ENCODE measurements around the gene CXCL13.

DNA sequence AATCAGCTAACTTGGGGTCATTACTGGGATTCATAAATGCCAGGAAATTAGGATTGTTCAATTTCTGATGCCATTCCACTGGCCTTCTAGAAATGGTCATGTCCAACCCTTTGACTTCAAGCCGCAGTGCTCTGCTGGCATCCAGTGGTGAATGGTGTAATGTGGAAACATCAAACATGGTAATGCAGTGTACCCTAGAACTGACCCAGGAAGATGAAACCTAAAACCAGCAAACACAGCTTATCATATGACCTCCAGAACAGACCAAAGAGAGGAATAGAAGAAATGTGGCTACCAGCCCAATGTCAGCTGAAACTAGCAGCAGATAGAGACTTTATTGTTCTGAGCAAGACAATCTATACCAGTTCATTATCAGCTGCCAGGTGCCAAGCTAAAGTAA lies 13.8 kb downstream of the CXCL13 start:
- TF ChIP-seq, protein P1, sequence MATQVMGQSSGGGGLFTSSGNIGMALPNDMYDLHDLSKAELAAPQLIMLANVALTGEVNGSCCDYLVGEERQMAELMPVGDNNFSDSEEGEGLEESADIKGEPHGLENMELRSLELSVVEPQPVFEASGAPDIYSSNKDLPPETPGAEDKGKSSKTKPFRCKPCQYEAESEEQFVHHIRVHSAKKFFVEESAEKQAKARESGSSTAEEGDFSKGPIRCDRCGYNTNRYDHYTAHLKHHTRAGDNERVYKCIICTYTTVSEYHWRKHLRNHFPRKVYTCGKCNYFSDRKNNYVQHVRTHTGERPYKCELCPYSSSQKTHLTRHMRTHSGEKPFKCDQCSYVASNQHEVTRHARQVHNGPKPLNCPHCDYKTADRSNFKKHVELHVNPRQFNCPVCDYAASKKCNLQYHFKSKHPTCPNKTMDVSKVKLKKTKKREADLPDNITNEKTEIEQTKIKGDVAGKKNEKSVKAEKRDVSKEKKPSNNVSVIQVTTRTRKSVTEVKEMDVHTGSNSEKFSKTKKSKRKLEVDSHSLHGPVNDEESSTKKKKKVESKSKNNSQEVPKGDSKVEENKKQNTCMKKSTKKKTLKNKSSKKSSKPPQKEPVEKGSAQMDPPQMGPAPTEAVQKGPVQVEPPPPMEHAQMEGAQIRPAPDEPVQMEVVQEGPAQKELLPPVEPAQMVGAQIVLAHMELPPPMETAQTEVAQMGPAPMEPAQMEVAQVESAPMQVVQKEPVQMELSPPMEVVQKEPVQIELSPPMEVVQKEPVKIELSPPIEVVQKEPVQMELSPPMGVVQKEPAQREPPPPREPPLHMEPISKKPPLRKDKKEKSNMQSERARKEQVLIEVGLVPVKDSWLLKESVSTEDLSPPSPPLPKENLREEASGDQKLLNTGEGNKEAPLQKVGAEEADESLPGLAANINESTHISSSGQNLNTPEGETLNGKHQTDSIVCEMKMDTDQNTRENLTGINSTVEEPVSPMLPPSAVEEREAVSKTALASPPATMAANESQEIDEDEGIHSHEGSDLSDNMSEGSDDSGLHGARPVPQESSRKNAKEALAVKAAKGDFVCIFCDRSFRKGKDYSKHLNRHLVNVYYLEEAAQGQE (IDR thresholded peaks at IDR 0.05; ENCODE audit: unreplicated experiment): no peak
- TF ChIP-seq, protein P2, sequence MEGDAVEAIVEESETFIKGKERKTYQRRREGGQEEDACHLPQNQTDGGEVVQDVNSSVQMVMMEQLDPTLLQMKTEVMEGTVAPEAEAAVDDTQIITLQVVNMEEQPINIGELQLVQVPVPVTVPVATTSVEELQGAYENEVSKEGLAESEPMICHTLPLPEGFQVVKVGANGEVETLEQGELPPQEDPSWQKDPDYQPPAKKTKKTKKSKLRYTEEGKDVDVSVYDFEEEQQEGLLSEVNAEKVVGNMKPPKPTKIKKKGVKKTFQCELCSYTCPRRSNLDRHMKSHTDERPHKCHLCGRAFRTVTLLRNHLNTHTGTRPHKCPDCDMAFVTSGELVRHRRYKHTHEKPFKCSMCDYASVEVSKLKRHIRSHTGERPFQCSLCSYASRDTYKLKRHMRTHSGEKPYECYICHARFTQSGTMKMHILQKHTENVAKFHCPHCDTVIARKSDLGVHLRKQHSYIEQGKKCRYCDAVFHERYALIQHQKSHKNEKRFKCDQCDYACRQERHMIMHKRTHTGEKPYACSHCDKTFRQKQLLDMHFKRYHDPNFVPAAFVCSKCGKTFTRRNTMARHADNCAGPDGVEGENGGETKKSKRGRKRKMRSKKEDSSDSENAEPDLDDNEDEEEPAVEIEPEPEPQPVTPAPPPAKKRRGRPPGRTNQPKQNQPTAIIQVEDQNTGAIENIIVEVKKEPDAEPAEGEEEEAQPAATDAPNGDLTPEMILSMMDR (conservative IDR thresholded peaks at IDR 0.05; ENCODE audit: low read depth in 2 of 2): peak in 1 of 2 experiments; percentile 42; a peak in 2 of 4 replicates
- TF ChIP-seq POLR2AphosphoS5 (IDR thresholded peaks at IDR 0.05; ENCODE audit: low read depth) (no peak), EZH2 (IDR thresholded peaks at IDR 0.05; ENCODE audit: low read depth, unreplicated experiment) (no peak), EZH2phosphoT487 (IDR thresholded peaks at IDR 0.05; ENCODE audit: unreplicated experiment) (no peak)
- TF ChIP-seq, protein P3, sequence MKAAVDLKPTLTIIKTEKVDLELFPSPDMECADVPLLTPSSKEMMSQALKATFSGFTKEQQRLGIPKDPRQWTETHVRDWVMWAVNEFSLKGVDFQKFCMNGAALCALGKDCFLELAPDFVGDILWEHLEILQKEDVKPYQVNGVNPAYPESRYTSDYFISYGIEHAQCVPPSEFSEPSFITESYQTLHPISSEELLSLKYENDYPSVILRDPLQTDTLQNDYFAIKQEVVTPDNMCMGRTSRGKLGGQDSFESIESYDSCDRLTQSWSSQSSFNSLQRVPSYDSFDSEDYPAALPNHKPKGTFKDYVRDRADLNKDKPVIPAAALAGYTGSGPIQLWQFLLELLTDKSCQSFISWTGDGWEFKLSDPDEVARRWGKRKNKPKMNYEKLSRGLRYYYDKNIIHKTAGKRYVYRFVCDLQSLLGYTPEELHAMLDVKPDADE (IDR thresholded peaks at IDR 0.05): no peak
- TF ChIP-seq, protein P4, sequence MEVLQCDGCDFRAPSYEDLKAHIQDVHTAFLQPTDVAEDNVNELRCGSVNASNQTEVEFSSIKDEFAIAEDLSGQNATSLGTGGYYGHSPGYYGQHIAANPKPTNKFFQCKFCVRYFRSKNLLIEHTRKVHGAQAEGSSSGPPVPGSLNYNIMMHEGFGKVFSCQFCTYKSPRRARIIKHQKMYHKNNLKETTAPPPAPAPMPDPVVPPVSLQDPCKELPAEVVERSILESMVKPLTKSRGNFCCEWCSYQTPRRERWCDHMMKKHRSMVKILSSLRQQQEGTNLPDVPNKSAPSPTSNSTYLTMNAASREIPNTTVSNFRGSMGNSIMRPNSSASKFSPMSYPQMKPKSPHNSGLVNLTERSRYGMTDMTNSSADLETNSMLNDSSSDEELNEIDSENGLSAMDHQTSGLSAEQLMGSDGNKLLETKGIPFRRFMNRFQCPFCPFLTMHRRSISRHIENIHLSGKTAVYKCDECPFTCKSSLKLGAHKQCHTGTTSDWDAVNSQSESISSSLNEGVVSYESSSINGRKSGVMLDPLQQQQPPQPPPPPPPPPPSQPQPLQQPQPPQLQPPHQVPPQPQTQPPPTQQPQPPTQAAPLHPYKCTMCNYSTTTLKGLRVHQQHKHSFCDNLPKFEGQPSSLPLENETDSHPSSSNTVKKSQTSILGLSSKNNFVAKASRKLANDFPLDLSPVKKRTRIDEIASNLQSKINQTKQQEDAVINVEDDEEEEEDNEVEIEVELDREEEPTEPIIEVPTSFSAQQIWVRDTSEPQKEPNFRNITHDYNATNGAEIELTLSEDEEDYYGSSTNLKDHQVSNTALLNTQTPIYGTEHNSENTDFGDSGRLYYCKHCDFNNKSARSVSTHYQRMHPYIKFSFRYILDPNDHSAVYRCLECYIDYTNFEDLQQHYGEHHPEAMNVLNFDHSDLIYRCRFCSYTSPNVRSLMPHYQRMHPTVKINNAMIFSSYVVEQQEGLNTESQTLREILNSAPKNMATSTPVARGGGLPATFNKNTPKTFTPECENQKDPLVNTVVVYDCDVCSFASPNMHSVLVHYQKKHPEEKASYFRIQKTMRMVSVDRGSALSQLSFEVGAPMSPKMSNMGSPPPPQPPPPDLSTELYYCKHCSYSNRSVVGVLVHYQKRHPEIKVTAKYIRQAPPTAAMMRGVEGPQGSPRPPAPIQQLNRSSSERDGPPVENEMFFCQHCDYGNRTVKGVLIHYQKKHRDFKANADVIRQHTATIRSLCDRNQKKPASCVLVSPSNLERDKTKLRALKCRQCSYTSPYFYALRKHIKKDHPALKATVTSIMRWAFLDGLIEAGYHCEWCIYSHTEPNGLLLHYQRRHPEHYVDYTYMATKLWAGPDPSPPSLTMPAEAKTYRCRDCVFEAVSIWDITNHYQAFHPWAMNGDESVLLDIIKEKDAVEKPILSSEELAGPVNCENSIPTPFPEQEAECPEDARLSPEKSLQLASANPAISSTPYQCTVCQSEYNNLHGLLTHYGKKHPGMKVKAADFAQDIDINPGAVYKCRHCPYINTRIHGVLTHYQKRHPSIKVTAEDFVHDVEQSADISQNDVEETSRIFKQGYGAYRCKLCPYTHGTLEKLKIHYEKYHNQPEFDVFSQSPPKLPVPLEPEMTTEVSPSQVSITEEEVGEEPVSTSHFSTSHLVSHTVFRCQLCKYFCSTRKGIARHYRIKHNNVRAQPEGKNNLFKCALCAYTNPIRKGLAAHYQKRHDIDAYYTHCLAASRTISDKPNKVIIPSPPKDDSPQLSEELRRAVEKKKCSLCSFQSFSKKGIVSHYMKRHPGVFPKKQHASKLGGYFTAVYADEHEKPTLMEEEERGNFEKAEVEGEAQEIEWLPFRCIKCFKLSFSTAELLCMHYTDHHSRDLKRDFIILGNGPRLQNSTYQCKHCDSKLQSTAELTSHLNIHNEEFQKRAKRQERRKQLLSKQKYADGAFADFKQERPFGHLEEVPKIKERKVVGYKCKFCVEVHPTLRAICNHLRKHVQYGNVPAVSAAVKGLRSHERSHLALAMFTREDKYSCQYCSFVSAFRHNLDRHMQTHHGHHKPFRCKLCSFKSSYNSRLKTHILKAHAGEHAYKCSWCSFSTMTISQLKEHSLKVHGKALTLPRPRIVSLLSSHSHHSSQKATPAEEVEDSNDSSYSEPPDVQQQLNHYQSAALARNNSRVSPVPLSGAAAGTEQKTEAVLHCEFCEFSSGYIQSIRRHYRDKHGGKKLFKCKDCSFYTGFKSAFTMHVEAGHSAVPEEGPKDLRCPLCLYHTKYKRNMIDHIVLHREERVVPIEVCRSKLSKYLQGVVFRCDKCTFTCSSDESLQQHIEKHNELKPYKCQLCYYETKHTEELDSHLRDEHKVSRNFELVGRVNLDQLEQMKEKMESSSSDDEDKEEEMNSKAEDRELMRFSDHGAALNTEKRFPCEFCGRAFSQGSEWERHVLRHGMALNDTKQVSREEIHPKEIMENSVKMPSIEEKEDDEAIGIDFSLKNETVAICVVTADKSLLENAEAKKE (CRISPR knock-in tag; IDR thresholded peaks at IDR 0.05): no peak
